ENCODE measurements around the gene REC8. TPM values are rescaled to one million over a fixed set of nuclear protein-coding genes. Genes with fewer than 3 reads are reported as not detected.
"Not testable (repeated sequence)": the region's sequence is repeated elsewhere in the genome, so short reads cannot be mapped to it uniquely, and the experiment has no call there.

The REC8 gene
- total RNA-seq, 1 experiment from 2014 or later, result 37.5 TPM

GRCh38 chr14:24215495-24216344 lies 43.8 kb downstream of the REC8 start, which contains the start of gene MDP1:
Gene MDP1 (minus strand): TSS chr14:24216066. CDS start chr14:24215955, 111 bp downstream.
- BruUV-seq (replicated peaks), result no TSS peak
- Mint-ChIP-seq H3K36me3 (ENCODE audit: insufficient read depth, unreplicated experiment) (peaks cover 52% of the 10 kb centered on the region), H3K27ac (ENCODE audit: unreplicated experiment) (peak within 1 kb of the TSS; percentile 4), H3K4me3 (ENCODE audit: low read depth, unreplicated experiment) (peak within 1 kb of the TSS; percentile 81), H3K9me3 (ENCODE audit: low read depth, unreplicated experiment) (no peaks in the 10 kb centered on the region), H3K27me3 (ENCODE audit: unreplicated experiment) (no peaks in the 10 kb centered on the region), H3K4me1 (ENCODE audit: low read depth, unreplicated experiment) (peaks cover 12% of the 10 kb centered on the region)
- DNase-seq, result peak; percentile 80
- TF ChIP-seq CTCF (IDR thresholded peaks at IDR 0.05; ENCODE audit: unreplicated experiment), result no peak
- CTCF ChIA-PET, result interaction anchor here (0.6 to 1.6 kb wide), 9 partner anchors 13 to 107 kb away, joined by 3 to 9 read pairs (median 4); partner anchors contain the start of genes CIDEB, DHRS1, NOP9 and RABGGTA
- intact Hi-C loops (cut with micrococcal nuclease; ENCODE audit: unreplicated experiment), result no loop called here

GRCh38 chr14:24216345-24216699 lies 44.4 kb downstream of the REC8 start:
- Mint-ChIP-seq H3K36me3 (ENCODE audit: insufficient read depth, unreplicated experiment) (peaks cover 50% of the 10 kb centered on the region), H3K4me1 (ENCODE audit: low read depth, unreplicated experiment) (peaks cover 12% of the 10 kb centered on the region), H3K27me3 (ENCODE audit: unreplicated experiment) (no peaks in the 10 kb centered on the region), H3K9me3 (ENCODE audit: low read depth, unreplicated experiment) (no peaks in the 10 kb centered on the region), H3K27ac (ENCODE audit: unreplicated experiment) (peak overlapping the region; percentile 4), H3K4me3 (ENCODE audit: low read depth, unreplicated experiment) (peak overlapping the region; percentile 81)
- DNase-seq, result no peak
- TF ChIP-seq CTCF (IDR thresholded peaks at IDR 0.05; ENCODE audit: unreplicated experiment), result no peak
- CTCF ChIA-PET, result interaction anchor here (0.8 to 1.6 kb wide), 8 partner anchors 12 to 108 kb away, joined by 3 to 9 read pairs (median 4); partner anchors contain the start of genes CIDEB, RABGGTA and TINF2
- BruUV-seq (replicated peaks), result no TSS peak
- intact Hi-C loops (cut with micrococcal nuclease; ENCODE audit: unreplicated experiment), result no loop called here

GRCh38 chr14:24216876-24217275 lies 45.0 kb downstream of the REC8 start:
- CTCF ChIA-PET, result not testable (repeated sequence)

DNA sequence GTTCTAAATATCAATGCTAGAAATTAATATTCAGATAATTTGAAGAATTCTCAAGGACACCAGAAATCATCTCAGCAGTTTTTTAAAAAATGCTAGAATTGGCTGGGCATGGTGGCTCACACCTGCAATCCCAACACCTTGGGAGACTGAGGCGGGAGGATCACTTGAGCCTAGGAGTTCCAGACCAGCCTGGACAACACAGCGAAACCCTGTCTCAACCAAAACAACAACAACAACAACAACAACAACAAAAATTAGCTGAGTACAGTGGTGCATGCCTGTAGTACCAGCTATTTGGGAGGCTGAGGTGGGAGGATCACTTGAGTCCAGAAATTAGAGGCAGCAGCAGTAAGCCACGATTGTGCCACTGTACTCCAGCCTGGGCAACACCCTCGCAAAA lies 47.2 kb downstream of the REC8 start:
- Mint-ChIP-seq H3K36me3 (ENCODE audit: insufficient read depth, unreplicated experiment) (peaks cover 25% of the 10 kb centered on the region), H3K9me3 (ENCODE audit: low read depth, unreplicated experiment) (no peaks in the 10 kb centered on the region), H3K4me1 (ENCODE audit: low read depth, unreplicated experiment) (peaks cover 7% of the 10 kb centered on the region), H3K27ac (ENCODE audit: unreplicated experiment) (no peak overlapping the region), H3K4me3 (ENCODE audit: low read depth, unreplicated experiment) (no peak overlapping the region), H3K27me3 (ENCODE audit: unreplicated experiment) (no peaks in the 10 kb centered on the region)
- intact Hi-C loops (cut with micrococcal nuclease; ENCODE audit: unreplicated experiment), result no loop called here
- no peak for TF ChIP-seq CTCF (IDR thresholded peaks at IDR 0.05; ENCODE audit: unreplicated experiment)
- no peak for DNase-seq
- BruUV-seq (replicated peaks), result no TSS peak
- CTCF ChIA-PET, result interaction anchor here (0.6 kb wide), 1 partner anchor 10 kb away, joined by 4 read pairs; no protein-coding TSS in a partner anchor

More at GRCh38 chr14:24216876-24217275, 45.0 kb downstream of the REC8 start:
- H3K9me3 Mint-ChIP-seq (ENCODE audit: low read depth, unreplicated experiment); DNase-seq; intact Hi-C loops (cut with micrococcal nuclease; ENCODE audit: unreplicated experiment); H3K27me3 Mint-ChIP-seq (ENCODE audit: unreplicated experiment); BruUV-seq (replicated peaks); H3K4me3 Mint-ChIP-seq (ENCODE audit: low read depth, unreplicated experiment); H3K27ac Mint-ChIP-seq (ENCODE audit: unreplicated experiment): not testable (repeated sequence)
- peaks cover 47% of the 10 kb centered on the region for H3K36me3 Mint-ChIP-seq (ENCODE audit: insufficient read depth, unreplicated experiment)
- H3K4me1 Mint-ChIP-seq (ENCODE audit: low read depth, unreplicated experiment), result peaks cover 12% of the 10 kb centered on the region
